HepG2 (cell line): Measurements from ENCODE around the gene BEST2. TPM values are rescaled to one million over a fixed set of nuclear protein-coding genes. Genes with fewer than 3 reads are reported as not detected.

Experiments
- ATAC-seq: fragments of 200-7000 bp; cut with Tn5 transposase; 3 replicates; pipeline ENCODE4 v1.9.1; 2020; ENCODE audit warnings: mild to moderate bottlenecking, moderate library complexity
- BruUV-seq: library from RNA; stranded (reverse); fragments of 400-500 nt; replicated peaks from 2 replicates; lab custom pipeline; 2021; lab: Mats Ljungman, UMichigan
- CTCF ChIA-PET: fragments of 300-600 bp; formaldehyde crosslinking; extraction: SDS; loops from one replicate; lab custom pipeline; 2021; ENCODE audit warnings: low total read pairs, inconsistent platforms, low intra/inter-chr PET ratio; lab: Yijun Ruan, JAX
- POLR2A ChIA-PET: fragments of 350-600 bp; sonication (Branson Sonifier 250); formaldehyde crosslinking; loops from one replicate; lab custom pipeline; 2020; ENCODE audit warnings: antibody characterized with exemption, inconsistent platforms; lab: Yijun Ruan, JAX
- DNase-seq: peaks from one replicate; pipeline ENCODE4 v3.0.0-alpha.2; 2015; ENCODE audit warnings: low spot score
- FAIRE-seq: peaks from 3 replicates; lab custom pipeline; 2011; peaks lifted over from hg19 to GRCh38; lab: Jason Lieb, UNC
- H2AFZ ChIP-seq: one replicate; pipeline ENCODE4 v1.6.1; 2011; ENCODE audit warnings: low read length, inconsistent platforms
- H3K27ac ChIP-seq: fragments of 300-600 bp; 3 replicates; pipeline ENCODE4 v1.8.0; 2011; ENCODE audit warnings: mixed run types, mild to moderate bottlenecking, mixed read lengths, low read length, inconsistent platforms; ENCODE audit not compliant: insufficient read depth; ENCODE audit errors: extremely low read length
- H3K27me3 ChIP-seq, 2 experiments: fragments of 200-600 bp in 1 of 2; 2 replicates in 1 of 2; 3 replicates in 1 of 2; pipeline versions ENCODE4 v1.6.0 to v1.8.0; 2011; ENCODE audit warnings: low read length in 2 of 2, mild to moderate bottlenecking in 2 of 2, moderate library complexity in 2 of 2, inconsistent platforms in 1 of 2; ENCODE audit not compliant: insufficient read depth in 2 of 2, control insufficient read depth in 1 of 2
- H3K36me3 ChIP-seq, 2 experiments: fragments of 200-600 bp in 1 of 2; replicated peaks in 1 of 2; 2 replicates in 1 of 2; 3 replicates in 1 of 2; pipeline versions ENCODE4 v1.5.1 to v1.8.0; 2011; ENCODE audit warnings: low read length in 2 of 2, inconsistent platforms in 1 of 2; ENCODE audit not compliant: insufficient read depth in 2 of 2, control insufficient read depth in 1 of 2
- H3K4me1 ChIP-seq: 2 replicates; pipeline ENCODE4 v1.5.1; 2012; ENCODE audit warnings: low read length, inconsistent platforms; ENCODE audit not compliant: insufficient read depth
- H3K4me2 ChIP-seq: 2 replicates; pipeline ENCODE4 v1.6.0; 2011; ENCODE audit warnings: low read depth, low read length, inconsistent platforms
- H3K4me3 ChIP-seq, 3 experiments: fragments of 200-600 bp in 1 of 3; sonication (generic), shearing (Covaris generic) in 1 of 3; replicated peaks in 1 of 3; 2 replicates each; pipeline ENCODE4 v1.5.1; 2011 to 2016; ENCODE audit warnings: low read length in 3 of 3, inconsistent platforms in 2 of 3, low read depth in 2 of 3, mild to moderate bottlenecking in 2 of 3, control low read depth in 1 of 3, mixed read lengths in 1 of 3; ENCODE audit not compliant: insufficient read depth in 1 of 3
- H3K79me2 ChIP-seq: one replicate; pipeline ENCODE4 v1.6.1; 2011; ENCODE audit warnings: low read length, inconsistent platforms; ENCODE audit not compliant: insufficient read depth
- H3K9ac ChIP-seq: 2 replicates; pipeline ENCODE4 v1.6.0; 2011; ENCODE audit warnings: mild to moderate bottlenecking, low read depth, low read length, inconsistent platforms; ENCODE audit not compliant: insufficient read depth
- H3K9me3 ChIP-seq: 2 replicates; pipeline ENCODE4 v1.5.1; 2012; ENCODE audit warnings: mild to moderate bottlenecking, low read length
- H4K20me1 ChIP-seq: 2 replicates; pipeline ENCODE4 v1.6.0; 2011; ENCODE audit warnings: inconsistent platforms, mild to moderate bottlenecking, low read length, moderate library complexity; ENCODE audit not compliant: insufficient read depth
- ARID5B ChIP-seq: IDR thresholded peaks from 2 replicates; pipeline ENCODE4 v1.4.0; 2020; ENCODE audit warnings: mild to moderate bottlenecking, missing genetic modification reagents
- BORCS8-MEF2B ChIP-seq: sonication (generic); formaldehyde crosslinking; IDR thresholded peaks from 2 replicates; pipeline ENCODE4 v1.8.0; 2022; ENCODE audit warnings: mild to moderate bottlenecking, missing genetic modification reagents
- FOXC1 ChIP-seq: sonication (generic); formaldehyde crosslinking; IDR thresholded peaks from 2 replicates; pipeline ENCODE4 v1.8.0; 2022; ENCODE audit warnings: mild to moderate bottlenecking, missing genetic modification reagents, borderline replicate concordance
- NCOA1 ChIP-seq: sonication (generic); formaldehyde crosslinking; IDR thresholded peaks from 2 replicates; pipeline ENCODE4 v1.9.0; 2021; ENCODE audit warnings: missing genetic modification reagents
- PBX2 ChIP-seq: IDR thresholded peaks from 2 replicates; pipeline ENCODE4 v1.6.1; 2016; ENCODE audit warnings: control low read depth
- PPARG ChIP-seq: conservative IDR thresholded peaks from 2 replicates; pipeline ENCODE4 v1.6.1; 2016; ENCODE audit warnings: missing biosample characterization, missing genetic modification reagents
- SNRNP70 ChIP-seq: fragments of 200-400 bp; formaldehyde crosslinking; IDR thresholded peaks from 2 replicates; pipeline ENCODE4 v1.6.1; 2017; ENCODE audit warnings: mild to moderate bottlenecking, low read depth, low read length, moderate library complexity
- ZBTB37 ChIP-seq: sonication (generic); formaldehyde crosslinking; IDR thresholded peaks from 2 replicates; pipeline ENCODE4 v1.4.0; 2020; ENCODE audit warnings: mild to moderate bottlenecking, missing genetic modification reagents
- ZNF337 ChIP-seq: sonication (generic); formaldehyde crosslinking; IDR thresholded peaks from 2 replicates; pipeline ENCODE4 v1.5.1; 2020; ENCODE audit warnings: missing genetic modification reagents, low read depth, mild to moderate bottlenecking, borderline replicate concordance
- ZNF350 ChIP-seq: sonication (generic); formaldehyde crosslinking; IDR thresholded peaks from 2 replicates; pipeline ENCODE4 v1.4.0; 2020; ENCODE audit warnings: mild to moderate bottlenecking, low read depth, missing genetic modification reagents, borderline replicate concordance
- ZNF552 ChIP-seq: sonication (generic); formaldehyde crosslinking; IDR thresholded peaks from 2 replicates; pipeline ENCODE4 v1.9.0; 2022; ENCODE audit warnings: missing genetic modification reagents, mild to moderate bottlenecking, borderline replicate concordance
- ZNF713 ChIP-seq: sonication (generic); formaldehyde crosslinking; IDR thresholded peaks from 2 replicates; pipeline ENCODE4 v1.4.0; 2020; ENCODE audit warnings: mild to moderate bottlenecking, missing genetic modification reagents
- ZNF775 ChIP-seq: sonication (generic); formaldehyde crosslinking; IDR thresholded peaks from 2 replicates; pipeline ENCODE4 v1.4.0; 2020; ENCODE audit warnings: missing genetic modification reagents, mild to moderate bottlenecking, moderate library complexity, borderline replicate concordance
- WGBS: methylation state at CpG from one replicate; pipeline ENCODE4 v1.1.6; 2017; ENCODE audit warnings: low lambda C conversion rate; 5-methylcytosine and 5-hydroxymethylcytosine counted together
- in situ Hi-C: cut with HindIII; loops from 2 replicates; pipeline ENCODE4 v1.10.0; 2017; ENCODE audit warnings: low pct_unique_long_range_greater_than_20kb; ENCODE audit not compliant: extremely low pct_ligation_motif_present
- intact Hi-C: fragments of 100-400 bp; cut with micrococcal nuclease; formaldehyde crosslinking; loops from one replicate; pipeline ENCODE4 v1.10.0; 2022; ENCODE audit not compliant: unreplicated experiment
- polyA plus RNA-seq, 8 experiments: library from polyadenylated mRNA; depleted of rRNA in 3 of 8; stranded (reverse) in 7 of 8; unstranded in 1 of 8; fragments of >200 nt; fragmentation: Illumina TruSeq in 4 of 8; extraction: Trizol in 4 of 8; gene quantifications; 2 replicates each; pipeline versions ENCODE4 v1.2.1 to v1.2.3, GENCODE V29; 2011 to 2016; ENCODE audit warnings: low read depth in 4 of 8, missing spikeins in 1 of 8, mixed read lengths in 1 of 8; ENCODE audit not compliant: insufficient read depth in 1 of 8
- total RNA-seq, 5 experiments: library from RNA; depleted of rRNA; stranded (reverse); fragments of >200 nt; fragmentation: Illumina TruSeq; extraction: Trizol; gene quantifications; 2 replicates each; pipeline ENCODE4 v1.2.3, GENCODE V29; 2016; ENCODE audit warnings: low read depth in 1 of 5

The BEST2 gene
- total and polyA plus RNA-seq, 2 of the 13 experiments (the other 11 are each of a cell fraction or from before 2014, with no cell fraction given), result not detected

- POLR2A ChIA-PET, result no interaction called here
- no TSS peak for BruUV-seq
- TF ChIP-seq ZNF337 (no peak), ZNF350 (CRISPR knock-in tag) (no peak), PBX2 (no peak), ZNF713 (no peak)
- Histone ChIP-seq H3K79me2 (no peaks in the 10 kb centered on the region), H3K4me3 (no peak overlapping the region), H3K4me1 (peaks cover 7% of the 10 kb centered on the region), H4K20me1 (no peaks in the 10 kb centered on the region), H3K9me3 (no peaks in the 10 kb centered on the region), H3K27ac (no peak overlapping the region), H3K27me3 (no peaks in the 10 kb centered on the region), H3K36me3 (no peaks in the 10 kb centered on the region), H3K9ac (no peak overlapping the region), H2AFZ (no peak overlapping the region), H3K4me2 (no peak overlapping the region)
- no peak for FAIRE-seq
- DNase-seq, result no peak
- no peak for ATAC-seq
- 95% methylated on average over 37 of the region's 37 CpGs for WGBS
- in situ Hi-C loops (loop anchor here (5.0 kb wide), 2 partner anchors 33 to 68 kb away; partner anchors contain the start of genes MAST1, PRDX2 and THSD8), intact Hi-C loops (no loop called here)
- CTCF ChIA-PET, result no interaction called here
These were observed 18.1 kb downstream of the BEST2 start for GRCh38 chr19:12769689-12770088.

GRCh38 chr19:12770922-12771321 lies 19.3 kb downstream of the BEST2 start:
- H3K36me3 ChIP-seq, result no peaks in the 10 kb centered on the region
- H3K4me2 ChIP-seq, result no peak overlapping the region
- no peak overlapping the region for H3K27ac ChIP-seq
- in situ Hi-C loops, result loop anchor here (5.0 kb wide), 1 partner anchor 66 kb away; the partner anchor contains the start of gene MAST1
- no peak overlapping the region for H3K9ac ChIP-seq
- H4K20me1 ChIP-seq, result no peaks in the 10 kb centered on the region
- H3K4me1 ChIP-seq, result peaks cover 8% of the 10 kb centered on the region
- H3K79me2 ChIP-seq, result no peaks in the 10 kb centered on the region
- DNase-seq (no peak), ATAC-seq (no peak), FAIRE-seq (no peak)
- intact Hi-C loops, result no loop called here
- POLR2A ChIA-PET, result interaction anchor here (1.1 kb wide), 1 partner anchor 20 kb away, joined by 3 read pairs; the partner anchor contains the start of gene JUNB
- H3K9me3 ChIP-seq, result no peaks in the 10 kb centered on the region
- CTCF ChIA-PET, result no interaction called here
- no TSS peak for BruUV-seq
- no peaks in the 10 kb centered on the region for H3K27me3 ChIP-seq
- 98% methylated on average over 8 of the region's 13 CpGs for WGBS
- H3K4me3 ChIP-seq, result no peak overlapping the region
- H2AFZ ChIP-seq, result no peak overlapping the region
- no peak for TF ChIP-seq NCOA1 (CRISPR knock-in tag)
- no peak for TF ChIP-seq PPARG
- no peak for TF ChIP-seq ZNF775
- TF ChIP-seq SNRNP70, result no peak
- TF ChIP-seq ZBTB37 (CRISPR knock-in tag), result no peak
- no peak for TF ChIP-seq ZNF552
- TF ChIP-seq BORCS8-MEF2B (CRISPR knock-in tag), result no peak
- no peak for TF ChIP-seq ARID5B (CRISPR knock-in tag)
- TF ChIP-seq FOXC1 (CRISPR knock-in tag), result no peak
